Right lobe of liver (tissue), 4 donors: ENCODE measurements around the gene HCN2.

ENCODE experiments used
- POLR2A ChIP-seq: fragments of 450-650 bp; IDR thresholded peaks from one replicate; pipeline ENCODE4 v1.6.1; 2017; ENCODE audit warnings: antibody characterized with exemption, mild to moderate bottlenecking
- TF ChIP-seq, protein P1 (sequence below), 4 donors: fragments of 200-600 bp in 3 of 4; fragments of 450-650 bp in 1 of 4; IDR thresholded peaks; one replicate each; pipeline versions ENCODE4 v1.5.1 to v1.8.0; 2016 to 2022; ENCODE audit warnings: antibody characterized with exemption in 4 of 4, mild to moderate bottlenecking in 2 of 4
- donor health status: DM: no; HTN: no; CAD: no.
- donor health status: DM: no; HTN: no; CAD: no.
- donor health status: DM: no; HTN: yes; CAD: no.

- no peak for TF ChIP-seq POLR2A
- TF ChIP-seq, protein P1, sequence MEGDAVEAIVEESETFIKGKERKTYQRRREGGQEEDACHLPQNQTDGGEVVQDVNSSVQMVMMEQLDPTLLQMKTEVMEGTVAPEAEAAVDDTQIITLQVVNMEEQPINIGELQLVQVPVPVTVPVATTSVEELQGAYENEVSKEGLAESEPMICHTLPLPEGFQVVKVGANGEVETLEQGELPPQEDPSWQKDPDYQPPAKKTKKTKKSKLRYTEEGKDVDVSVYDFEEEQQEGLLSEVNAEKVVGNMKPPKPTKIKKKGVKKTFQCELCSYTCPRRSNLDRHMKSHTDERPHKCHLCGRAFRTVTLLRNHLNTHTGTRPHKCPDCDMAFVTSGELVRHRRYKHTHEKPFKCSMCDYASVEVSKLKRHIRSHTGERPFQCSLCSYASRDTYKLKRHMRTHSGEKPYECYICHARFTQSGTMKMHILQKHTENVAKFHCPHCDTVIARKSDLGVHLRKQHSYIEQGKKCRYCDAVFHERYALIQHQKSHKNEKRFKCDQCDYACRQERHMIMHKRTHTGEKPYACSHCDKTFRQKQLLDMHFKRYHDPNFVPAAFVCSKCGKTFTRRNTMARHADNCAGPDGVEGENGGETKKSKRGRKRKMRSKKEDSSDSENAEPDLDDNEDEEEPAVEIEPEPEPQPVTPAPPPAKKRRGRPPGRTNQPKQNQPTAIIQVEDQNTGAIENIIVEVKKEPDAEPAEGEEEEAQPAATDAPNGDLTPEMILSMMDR (IDR thresholded peaks at IDR 0.05) = no peak
Observed at GRCh38 chr19:590396-590745, 690 bp downstream of the HCN2 start.
